Subcutaneous adipose tissue (tissue), 4 donors: Measurements from ENCODE around the gene DSTN. TPM values are rescaled to one million over a fixed set of nuclear protein-coding genes. Genes with fewer than 3 reads are reported as not detected.

Source experiments
- total RNA-seq, 4 donors: library from RNA; depleted of rRNA; stranded (reverse); fragments of >200 nt; gene quantifications; one replicate each; pipeline ENCODE4 v1.1.0, GENCODE V29; 2016
- TF ChIP-seq, protein P1 (sequence below): fragments of 450-650 bp; IDR thresholded peaks from one replicate; pipeline ENCODE4 v1.5.1; 2016; ENCODE audit warnings: low read depth, mild to moderate bottlenecking, control low read depth, antibody characterized with exemption, moderate library complexity

Gene DSTN
- total RNA-seq, 4 donors from 2014 or later = 177 to 276 (median 212) TPM

DNA sequence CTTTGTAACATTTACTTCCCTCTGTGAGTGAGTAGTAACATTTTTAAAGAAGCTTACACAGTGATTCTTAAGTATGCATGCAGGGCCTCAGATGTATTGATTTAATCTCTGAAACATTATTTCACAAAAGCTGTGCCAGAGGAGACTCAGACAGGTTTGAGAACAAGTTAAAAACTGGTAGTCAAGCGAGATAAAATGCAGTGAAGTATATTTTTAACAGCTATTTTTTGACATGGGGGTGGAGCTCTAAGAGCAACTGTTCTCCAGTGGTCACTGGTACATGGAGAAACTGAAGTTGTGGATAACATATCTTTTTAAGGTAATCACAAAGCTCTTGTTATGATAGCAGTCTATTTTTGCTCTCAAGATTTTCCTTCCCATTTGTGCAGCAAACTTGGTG lies 20.4 kb downstream of the DSTN start:
- TF ChIP-seq, protein P1, sequence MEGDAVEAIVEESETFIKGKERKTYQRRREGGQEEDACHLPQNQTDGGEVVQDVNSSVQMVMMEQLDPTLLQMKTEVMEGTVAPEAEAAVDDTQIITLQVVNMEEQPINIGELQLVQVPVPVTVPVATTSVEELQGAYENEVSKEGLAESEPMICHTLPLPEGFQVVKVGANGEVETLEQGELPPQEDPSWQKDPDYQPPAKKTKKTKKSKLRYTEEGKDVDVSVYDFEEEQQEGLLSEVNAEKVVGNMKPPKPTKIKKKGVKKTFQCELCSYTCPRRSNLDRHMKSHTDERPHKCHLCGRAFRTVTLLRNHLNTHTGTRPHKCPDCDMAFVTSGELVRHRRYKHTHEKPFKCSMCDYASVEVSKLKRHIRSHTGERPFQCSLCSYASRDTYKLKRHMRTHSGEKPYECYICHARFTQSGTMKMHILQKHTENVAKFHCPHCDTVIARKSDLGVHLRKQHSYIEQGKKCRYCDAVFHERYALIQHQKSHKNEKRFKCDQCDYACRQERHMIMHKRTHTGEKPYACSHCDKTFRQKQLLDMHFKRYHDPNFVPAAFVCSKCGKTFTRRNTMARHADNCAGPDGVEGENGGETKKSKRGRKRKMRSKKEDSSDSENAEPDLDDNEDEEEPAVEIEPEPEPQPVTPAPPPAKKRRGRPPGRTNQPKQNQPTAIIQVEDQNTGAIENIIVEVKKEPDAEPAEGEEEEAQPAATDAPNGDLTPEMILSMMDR = no peak

DNA sequence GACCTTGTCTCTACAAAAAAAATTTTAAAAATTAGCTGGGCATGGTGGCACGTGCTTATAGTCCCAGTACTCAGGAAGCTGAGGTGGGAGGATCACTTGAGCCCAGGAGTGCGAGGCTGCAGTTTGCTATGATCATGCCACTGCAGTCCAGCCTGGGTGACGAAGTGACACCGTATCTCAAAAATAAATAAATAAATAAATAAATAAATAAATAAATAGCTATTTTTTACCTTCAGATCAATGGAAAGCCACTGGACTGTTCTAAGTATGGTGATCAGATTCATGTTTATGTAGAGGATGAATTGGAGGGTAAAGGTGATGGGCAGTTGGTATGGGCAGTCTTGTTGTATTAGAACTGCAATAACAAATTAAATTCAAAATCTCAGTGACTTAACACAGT lies 24.0 kb downstream of the DSTN start:
- TF ChIP-seq, protein P1 = no peak

DNA sequence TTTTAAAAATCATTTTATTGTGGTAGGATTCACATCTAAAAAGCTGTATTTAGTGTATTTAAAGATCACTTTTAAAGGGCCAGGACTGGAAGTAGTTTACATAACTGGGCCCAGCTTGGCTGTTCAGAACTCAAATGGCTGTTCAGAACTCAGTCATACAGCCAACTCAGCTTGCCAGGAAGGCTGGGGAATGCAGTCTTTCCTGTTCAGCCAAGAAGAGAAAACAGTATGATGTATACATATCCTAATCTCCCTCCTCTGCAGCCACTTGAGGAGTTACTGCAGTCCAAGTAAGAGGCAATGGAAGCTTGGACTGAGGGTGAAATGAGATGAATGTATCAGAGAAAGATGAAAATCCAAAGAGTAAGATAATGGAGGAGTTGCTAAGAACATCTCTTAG lies 24.6 kb downstream of the DSTN start:
- TF ChIP-seq, protein P1 = no peak

DNA sequence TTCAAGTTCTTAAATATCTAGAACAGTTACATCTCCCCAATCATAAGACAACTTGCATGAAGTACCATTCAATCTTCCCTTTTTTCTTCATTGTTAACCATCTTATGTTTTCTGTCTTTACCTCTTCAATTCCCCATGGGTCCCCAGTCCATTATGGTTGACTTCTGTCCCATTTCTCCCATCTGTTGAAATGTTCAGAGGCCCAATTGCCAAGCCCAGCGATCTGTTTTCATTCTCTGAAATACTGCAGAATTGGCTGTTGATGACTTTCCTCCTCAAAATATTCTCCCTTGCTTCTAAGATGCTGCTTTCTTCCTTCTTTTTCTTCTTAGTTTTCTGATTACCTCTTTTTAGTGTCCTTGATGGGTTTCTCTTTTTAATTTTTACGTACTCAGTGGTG lies 26.0 kb downstream of the DSTN start:
- TF ChIP-seq, protein P1 = no peak

DNA sequence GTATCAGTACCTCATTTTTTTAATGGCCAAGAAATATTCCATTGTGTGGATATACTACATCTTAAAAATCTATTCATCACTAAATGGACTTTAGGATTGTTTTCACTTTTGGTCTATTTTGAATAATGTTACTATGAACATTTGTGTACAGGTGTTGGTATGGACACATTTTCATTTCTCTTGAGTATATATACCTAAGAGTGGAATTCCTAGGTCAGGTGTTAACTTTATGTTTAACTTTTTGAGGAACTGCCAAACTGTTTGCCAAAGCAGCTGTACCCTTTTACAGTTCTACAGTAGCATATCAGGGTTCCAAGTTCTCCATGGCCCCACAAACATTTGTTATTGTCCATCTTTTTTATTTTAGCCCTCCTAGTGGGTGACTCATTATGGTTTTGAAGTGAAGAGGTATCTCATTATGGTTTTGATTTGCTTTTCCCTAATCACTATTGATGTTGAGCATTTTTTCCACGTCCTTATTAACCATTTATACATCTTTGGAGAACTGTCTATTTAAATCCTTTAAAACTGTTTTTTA lies 28.2 kb downstream of the DSTN start:
- TF ChIP-seq, protein P1 = no peak

DNA sequence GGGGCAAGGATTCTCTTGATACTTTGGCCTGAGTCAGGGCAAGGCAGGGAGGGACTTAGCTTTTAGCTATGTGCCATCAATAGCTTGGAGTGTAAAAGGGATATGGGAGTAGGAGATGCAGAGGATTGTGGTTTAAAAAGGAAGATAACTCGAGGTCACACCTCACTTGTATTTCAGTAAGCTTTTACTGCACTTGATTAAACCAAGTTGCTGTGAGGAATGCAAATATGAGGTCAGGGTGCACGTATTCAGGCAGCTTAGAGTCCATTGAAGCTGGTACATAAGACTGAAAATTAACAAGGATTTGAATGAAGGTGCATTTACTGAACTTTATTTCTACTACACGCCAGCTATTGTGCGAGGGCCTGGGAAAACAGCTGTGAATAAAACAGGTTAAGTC lies 32.1 kb downstream of the DSTN start:
- TF ChIP-seq, protein P1 = no peak

DNA sequence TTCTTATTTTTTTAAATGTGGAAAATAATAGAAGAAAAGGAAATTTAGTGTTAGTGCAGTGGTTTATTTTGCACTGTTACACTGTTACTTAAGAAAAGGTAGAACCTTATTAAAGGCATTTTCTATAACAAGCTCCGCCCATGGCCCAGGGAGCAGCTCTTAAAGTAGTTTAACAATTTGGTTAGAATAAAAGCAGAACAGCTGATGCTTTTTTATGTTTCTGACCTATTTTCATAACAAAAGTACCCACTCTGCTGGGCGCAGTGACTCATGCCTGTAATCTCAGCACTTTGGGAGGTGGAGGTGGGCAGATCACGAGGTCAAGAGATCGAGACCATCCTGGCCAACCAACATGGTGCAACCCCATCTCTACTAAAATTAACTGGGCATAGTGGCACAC lies 32.6 kb downstream of the DSTN start:
- TF ChIP-seq, protein P1 = no peak
